Activated naive CD4-positive, alpha-beta T cell treated with anti-CD3 and anti-CD28 coated beads, Interleukin-2, amount 50 U/mL, for 24 hours (primary cell): ENCODE measurements around the gene PCSK6.
"Not testable (repeated sequence)": the region's sequence is repeated elsewhere in the genome, so short reads cannot be mapped to it uniquely, and the experiment has no call there.

Experiments used
- H3K27ac Mint-ChIP-seq: one replicate; pipeline ENCODE4 v1.8.0; 2021; ENCODE audit warnings: mild to moderate bottlenecking, mixed read lengths
- H3K27me3 Mint-ChIP-seq: one replicate; pipeline ENCODE4 v1.8.0; 2021; ENCODE audit warnings: mixed read lengths
- H3K36me3 Mint-ChIP-seq: one replicate; pipeline ENCODE4 v1.8.0; 2021; ENCODE audit warnings: mixed read lengths
- H3K4me1 Mint-ChIP-seq: one replicate; pipeline ENCODE4 v1.8.0; 2021; ENCODE audit warnings: mixed read lengths
- H3K4me3 Mint-ChIP-seq: one replicate; pipeline ENCODE4 v1.8.0; 2021; ENCODE audit warnings: mild to moderate bottlenecking, mixed read lengths
- H3K9me3 Mint-ChIP-seq: one replicate; pipeline ENCODE4 v1.8.0; 2021; ENCODE audit warnings: mixed read lengths

Gene PCSK6

GRCh38 chr15:101431301-101431700 is 58.2 kb downstream of the PCSK6 start:
- no peaks in the 10 kb centered on the region for H3K9me3 Mint-ChIP-seq
- no peak overlapping the region for H3K4me3 Mint-ChIP-seq
- no peaks in the 10 kb centered on the region for H3K27me3 Mint-ChIP-seq
- no peaks in the 10 kb centered on the region for H3K4me1 Mint-ChIP-seq
- no peaks in the 10 kb centered on the region for H3K36me3 Mint-ChIP-seq
- H3K27ac Mint-ChIP-seq = no peak overlapping the region

- no peaks in the 10 kb centered on the region for H3K9me3 Mint-ChIP-seq
- H3K4me3 Mint-ChIP-seq = no peak overlapping the region
- H3K27ac Mint-ChIP-seq = no peak overlapping the region
- H3K36me3 Mint-ChIP-seq = no peaks in the 10 kb centered on the region
- H3K4me1 Mint-ChIP-seq = no peaks in the 10 kb centered on the region
- H3K27me3 Mint-ChIP-seq = no peaks in the 10 kb centered on the region
These were observed 59.9 kb downstream of the PCSK6 start for GRCh38 chr15:101429646-101430045.

DNA sequence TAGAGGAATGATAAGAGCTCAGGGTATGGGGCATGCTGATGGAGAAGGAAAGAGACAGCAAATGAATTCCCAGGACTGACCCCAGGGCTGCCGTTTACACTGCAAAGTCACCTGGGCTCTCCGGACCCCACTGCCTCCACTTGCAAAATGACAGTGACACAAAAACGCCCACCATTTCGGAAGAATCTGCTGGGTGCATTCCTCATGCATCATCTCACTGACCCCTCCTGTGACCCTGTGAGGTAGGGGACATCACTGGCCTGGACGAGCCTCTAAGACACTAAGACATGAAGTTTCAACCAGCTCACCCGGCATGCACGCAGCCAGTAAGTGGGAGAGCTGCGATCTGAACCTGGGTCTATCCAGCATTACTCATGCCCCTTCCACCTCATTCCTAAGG is 60.3 kb downstream of the PCSK6 start:
- Mint-ChIP-seq H3K27me3 (no peaks in the 10 kb centered on the region), H3K4me1 (no peaks in the 10 kb centered on the region), H3K27ac (no peak overlapping the region), H3K4me3 (no peak overlapping the region), H3K36me3 (no peaks in the 10 kb centered on the region), H3K9me3 (no peaks in the 10 kb centered on the region)

- Mint-ChIP-seq H3K27me3 (no peaks in the 10 kb centered on the region), H3K4me3 (no peak overlapping the region), H3K9me3 (no peaks in the 10 kb centered on the region), H3K27ac (no peak overlapping the region), H3K4me1 (no peaks in the 10 kb centered on the region), H3K36me3 (no peaks in the 10 kb centered on the region)
These were observed 60.7 kb downstream of the PCSK6 start for GRCh38 chr15:101428758-101429157.

DNA sequence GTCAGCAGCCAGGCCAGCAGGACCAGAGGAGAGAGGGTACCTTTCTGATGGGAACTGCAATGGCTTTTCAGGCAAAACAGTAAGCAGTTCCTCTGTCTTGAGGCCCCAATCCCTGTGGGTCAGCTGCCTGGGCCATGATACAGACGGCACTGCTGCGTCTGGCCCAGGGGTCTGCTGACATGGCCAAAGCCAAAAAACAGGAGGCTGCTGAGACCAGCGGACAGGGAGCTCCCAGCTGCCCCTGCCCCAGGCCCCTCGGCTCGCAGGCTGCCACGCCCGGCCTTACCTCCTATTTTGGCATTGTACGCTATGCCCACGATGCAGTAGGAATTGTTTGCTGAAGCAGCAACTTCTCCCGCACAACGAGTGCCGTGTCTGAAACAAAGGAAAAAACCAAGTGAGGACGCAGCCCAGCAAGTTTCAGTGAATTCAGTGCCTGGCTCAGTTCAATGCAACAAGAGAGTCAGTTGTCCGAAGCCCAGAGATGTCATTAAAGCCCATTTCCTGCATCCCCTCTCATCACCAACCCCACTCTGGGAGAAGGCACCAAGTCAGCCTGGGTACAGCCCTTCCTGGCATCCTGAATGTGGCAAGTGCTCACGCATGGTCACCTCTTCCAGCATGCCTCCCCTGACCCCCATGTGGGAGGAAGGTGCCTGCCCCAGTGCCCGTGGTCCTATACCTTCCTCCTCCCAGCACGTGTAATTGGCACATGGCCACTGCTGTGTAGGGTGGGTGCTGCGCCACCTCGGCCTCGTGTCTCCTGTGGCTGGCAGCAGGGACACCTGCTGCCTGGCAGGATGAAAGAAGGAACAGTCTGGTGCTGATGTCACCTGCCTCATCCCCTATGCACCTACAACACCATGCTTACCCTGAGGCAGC is 61.7 kb downstream of the PCSK6 start:
- Mint-ChIP-seq H3K4me1 (no peaks in the 10 kb centered on the region), H3K4me3 (no peak overlapping the region), H3K27me3 (peaks cover 2% of the 10 kb centered on the region)

GRCh38 chr15:101426761-101427333 is 62.7 kb downstream of the PCSK6 start:
- Mint-ChIP-seq H3K27me3 (peaks cover 2% of the 10 kb centered on the region), H3K4me3 (no peak overlapping the region), H3K36me3 (no peaks in the 10 kb centered on the region), H3K4me1 (no peaks in the 10 kb centered on the region), H3K27ac (no peak overlapping the region), H3K9me3 (peaks cover 10% of the 10 kb centered on the region)

More for the DNA sequence above, 61.7 kb downstream of the PCSK6 start:
- no peaks in the 10 kb centered on the region for H3K36me3 Mint-ChIP-seq
- no peak overlapping the region for H3K27ac Mint-ChIP-seq
- peaks cover 3% of the 10 kb centered on the region for H3K9me3 Mint-ChIP-seq

- Mint-ChIP-seq H3K36me3 (no peaks in the 10 kb centered on the region), H3K27me3 (peaks cover 2% of the 10 kb centered on the region), H3K27ac (no peak overlapping the region), H3K4me3 (no peak overlapping the region), H3K4me1 (no peaks in the 10 kb centered on the region), H3K9me3 (peaks cover 11% of the 10 kb centered on the region)
These were observed 63.6 kb downstream of the PCSK6 start for GRCh38 chr15:101425787-101426365.

- H3K9me3 Mint-ChIP-seq = peaks cover 11% of the 10 kb centered on the region
- H3K27me3 Mint-ChIP-seq = peaks cover 2% of the 10 kb centered on the region
- H3K4me3 Mint-ChIP-seq = no peak overlapping the region
- H3K27ac Mint-ChIP-seq = no peak overlapping the region
- no peaks in the 10 kb centered on the region for H3K36me3 Mint-ChIP-seq
- no peaks in the 10 kb centered on the region for H3K4me1 Mint-ChIP-seq
These were observed 64.5 kb downstream of the PCSK6 start for GRCh38 chr15:101424984-101425383.

DNA sequence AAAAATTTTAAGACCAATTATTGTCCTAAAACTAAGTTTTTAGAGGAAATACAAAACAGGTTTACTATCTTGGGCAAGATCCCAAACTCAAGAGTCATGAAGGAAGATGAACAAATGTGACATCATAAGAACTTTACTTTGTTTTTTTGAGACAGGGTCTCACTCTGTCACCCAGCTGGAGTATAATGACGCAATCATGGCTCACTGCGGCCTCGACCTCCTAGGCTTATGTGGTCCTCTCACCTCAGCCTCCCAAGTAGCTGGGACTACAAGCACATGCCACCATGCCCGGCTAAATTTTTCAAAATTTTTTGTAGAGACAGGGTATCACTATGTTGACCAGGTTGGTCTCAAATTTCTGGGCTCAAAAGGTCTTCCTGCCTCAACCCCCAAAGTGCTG is 69.3 kb downstream of the PCSK6 start:
- Mint-ChIP-seq H3K27ac (no peak overlapping the region), H3K27me3 (peaks cover 4% of the 10 kb centered on the region), H3K4me3 (no peak overlapping the region), H3K9me3 (peaks cover 11% of the 10 kb centered on the region), H3K4me1 (no peaks in the 10 kb centered on the region), H3K36me3 (no peaks in the 10 kb centered on the region)

DNA sequence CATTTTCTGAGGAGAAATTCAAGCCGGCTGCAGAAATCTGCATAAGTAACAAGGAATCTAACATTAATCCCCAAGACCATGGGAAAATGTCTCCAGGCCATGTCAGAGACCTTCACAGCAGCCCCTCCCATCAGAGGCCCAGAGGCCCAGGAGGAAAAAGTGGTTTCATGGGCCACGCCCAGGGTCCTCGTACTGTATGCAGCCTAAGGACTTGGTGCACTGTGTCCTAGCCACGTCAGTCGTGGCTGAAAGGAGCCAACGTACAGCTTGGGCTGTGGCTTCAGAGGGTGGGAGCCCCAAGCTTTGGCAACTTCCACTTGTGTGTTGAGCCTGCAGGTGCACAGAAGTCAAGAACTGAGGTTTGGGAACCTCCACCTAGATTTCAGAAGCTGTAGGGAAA is 73.0 kb downstream of the PCSK6 start:
- not testable (repeated sequence) for H3K4me3 Mint-ChIP-seq, H3K27ac Mint-ChIP-seq, H3K36me3 Mint-ChIP-seq, H3K4me1 Mint-ChIP-seq, H3K9me3 Mint-ChIP-seq, H3K27me3 Mint-ChIP-seq

GRCh38 chr15:101413239-101413638 is 76.3 kb downstream of the PCSK6 start:
- Mint-ChIP-seq H3K4me3 (no peak overlapping the region), H3K36me3 (no peaks in the 10 kb centered on the region), H3K4me1 (no peaks in the 10 kb centered on the region), H3K9me3 (no peaks in the 10 kb centered on the region), H3K27ac (no peak overlapping the region), H3K27me3 (peaks cover 3% of the 10 kb centered on the region)

- no peak overlapping the region for H3K4me3 Mint-ChIP-seq
These were observed 77.9 kb downstream of the PCSK6 start for GRCh38 chr15:101411581-101411980.

GRCh38 chr15:101411085-101411484 is 78.4 kb downstream of the PCSK6 start:
- no peaks in the 10 kb centered on the region for H3K4me1 Mint-ChIP-seq
- H3K36me3 Mint-ChIP-seq = no peaks in the 10 kb centered on the region
- H3K9me3 Mint-ChIP-seq = no peaks in the 10 kb centered on the region
- no peak overlapping the region for H3K4me3 Mint-ChIP-seq
- H3K27ac Mint-ChIP-seq = no peak overlapping the region
- peaks cover 3% of the 10 kb centered on the region for H3K27me3 Mint-ChIP-seq

More at GRCh38 chr15:101411581-101411980, 77.9 kb downstream of the PCSK6 start:
- no peak overlapping the region for H3K27ac Mint-ChIP-seq
- H3K9me3 Mint-ChIP-seq = no peaks in the 10 kb centered on the region
- H3K4me1 Mint-ChIP-seq = no peaks in the 10 kb centered on the region
- H3K36me3 Mint-ChIP-seq = no peaks in the 10 kb centered on the region
- peaks cover 3% of the 10 kb centered on the region for H3K27me3 Mint-ChIP-seq

GRCh38 chr15:101410612-101411011 is 78.9 kb downstream of the PCSK6 start:
- Mint-ChIP-seq H3K36me3 (no peaks in the 10 kb centered on the region), H3K27ac (no peak overlapping the region), H3K4me1 (no peaks in the 10 kb centered on the region), H3K27me3 (peaks cover 1% of the 10 kb centered on the region), H3K4me3 (no peak overlapping the region), H3K9me3 (no peaks in the 10 kb centered on the region)

GRCh38 chr15:101409621-101410020 is 79.9 kb downstream of the PCSK6 start:
- no peaks in the 10 kb centered on the region for H3K4me1 Mint-ChIP-seq
- no peak overlapping the region for H3K4me3 Mint-ChIP-seq
- peaks cover 6% of the 10 kb centered on the region for H3K27me3 Mint-ChIP-seq
- no peak overlapping the region for H3K27ac Mint-ChIP-seq
- no peaks in the 10 kb centered on the region for H3K36me3 Mint-ChIP-seq
- H3K9me3 Mint-ChIP-seq = no peaks in the 10 kb centered on the region
